HL-60/S4 treated with retinoic acid at 250 ng/mL for 4 days and 3 days (cell line): ENCODE results near the gene SGCE.

Experiments used
- in situ Hi-C: fragments of 300-500 bp; cut with MboI; formaldehyde crosslinking; loops from 2 replicates; pipeline ENCODE4 v1.7.0; 2022; ENCODE audit warnings: low sequenced_read_pairs

Gene SGCE

DNA sequence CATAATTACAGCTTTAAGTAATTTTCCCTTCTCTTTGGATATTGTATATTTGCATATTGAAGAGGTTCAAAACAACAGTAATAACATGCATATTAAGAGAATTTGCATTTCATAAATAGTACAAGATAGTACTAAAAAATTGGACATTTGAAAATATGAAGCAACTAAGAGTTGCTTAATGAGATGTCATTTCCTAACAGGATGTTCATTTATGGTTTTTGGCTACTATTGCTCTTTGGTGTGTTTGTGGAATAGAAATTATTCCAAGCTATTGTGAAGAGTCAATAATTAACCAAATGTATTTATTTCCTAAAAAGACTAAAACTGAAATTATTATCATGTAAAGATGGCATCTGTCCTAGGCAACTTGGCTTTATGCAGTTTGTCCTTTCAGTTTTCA, 4.1 kb upstream of the SGCE start:
- in situ Hi-C loops: no loop called here

DNA sequence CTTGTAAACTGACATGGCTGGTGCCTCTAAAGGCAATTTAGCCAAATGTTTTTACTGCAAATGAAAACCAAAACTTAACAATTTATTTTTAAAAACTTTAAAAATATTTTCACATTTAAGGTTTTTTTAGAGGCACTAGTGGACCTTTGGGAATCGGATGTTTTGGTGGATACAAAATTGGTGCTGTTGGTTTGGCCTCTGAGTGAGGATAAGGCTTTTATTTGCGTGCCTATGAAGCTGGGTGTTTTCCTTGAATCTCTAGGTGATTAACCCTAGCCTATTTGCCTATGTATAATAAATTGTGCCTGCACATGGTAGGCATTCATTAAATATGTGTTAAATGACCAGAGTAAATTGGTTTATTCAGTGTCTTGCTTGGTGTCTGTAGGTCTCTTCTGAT, 2.9 kb upstream of the SGCE start:
- in situ Hi-C loops: no loop called here

DNA sequence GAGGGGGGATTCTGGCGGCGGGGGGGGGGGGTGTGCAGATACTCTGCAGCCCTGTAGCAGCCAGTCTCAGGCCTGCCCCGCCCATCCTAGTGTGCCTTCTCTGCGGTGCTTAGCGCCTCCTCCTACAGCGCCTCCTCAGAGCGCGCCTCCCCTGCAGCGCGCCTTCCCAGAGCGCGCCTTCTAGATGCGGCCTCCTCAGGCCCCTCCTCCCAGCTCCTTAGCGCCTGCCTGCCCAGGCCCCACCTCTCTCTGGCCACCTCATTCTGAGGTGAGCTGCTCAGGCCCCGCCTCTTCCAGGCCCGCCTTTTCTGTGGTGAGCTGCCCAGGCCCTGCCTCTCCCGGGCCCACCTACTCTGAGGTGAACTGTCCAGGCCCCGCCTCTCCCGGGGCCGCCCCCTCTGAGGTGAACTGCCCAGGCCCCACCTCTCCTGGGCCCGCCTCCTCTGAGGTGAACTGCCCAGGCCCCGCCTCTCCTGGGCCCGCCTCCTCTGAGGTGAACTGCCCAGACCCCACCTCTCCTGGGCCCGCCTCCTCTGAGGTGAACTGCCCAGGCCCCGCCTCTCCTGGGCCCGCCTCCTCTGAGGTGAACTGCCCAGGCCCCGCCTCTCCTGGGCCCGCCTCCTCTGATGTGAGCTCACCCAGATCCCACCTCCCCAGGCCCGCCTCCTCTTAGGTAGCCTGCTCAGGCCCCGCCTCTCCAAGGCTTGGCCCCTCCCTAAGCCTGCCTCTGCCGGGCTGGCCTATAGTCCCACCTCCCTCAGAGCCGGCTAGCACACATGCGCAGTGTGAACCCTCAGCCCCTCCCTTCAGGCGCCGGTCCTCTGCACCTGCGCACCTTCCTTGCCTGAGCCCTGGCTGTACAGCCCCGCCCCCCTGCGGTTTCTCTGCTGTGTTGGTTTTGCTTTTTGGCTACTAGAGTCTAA, 2.1 kb upstream of the SGCE start:
- in situ Hi-C loops: no loop called here

DNA sequence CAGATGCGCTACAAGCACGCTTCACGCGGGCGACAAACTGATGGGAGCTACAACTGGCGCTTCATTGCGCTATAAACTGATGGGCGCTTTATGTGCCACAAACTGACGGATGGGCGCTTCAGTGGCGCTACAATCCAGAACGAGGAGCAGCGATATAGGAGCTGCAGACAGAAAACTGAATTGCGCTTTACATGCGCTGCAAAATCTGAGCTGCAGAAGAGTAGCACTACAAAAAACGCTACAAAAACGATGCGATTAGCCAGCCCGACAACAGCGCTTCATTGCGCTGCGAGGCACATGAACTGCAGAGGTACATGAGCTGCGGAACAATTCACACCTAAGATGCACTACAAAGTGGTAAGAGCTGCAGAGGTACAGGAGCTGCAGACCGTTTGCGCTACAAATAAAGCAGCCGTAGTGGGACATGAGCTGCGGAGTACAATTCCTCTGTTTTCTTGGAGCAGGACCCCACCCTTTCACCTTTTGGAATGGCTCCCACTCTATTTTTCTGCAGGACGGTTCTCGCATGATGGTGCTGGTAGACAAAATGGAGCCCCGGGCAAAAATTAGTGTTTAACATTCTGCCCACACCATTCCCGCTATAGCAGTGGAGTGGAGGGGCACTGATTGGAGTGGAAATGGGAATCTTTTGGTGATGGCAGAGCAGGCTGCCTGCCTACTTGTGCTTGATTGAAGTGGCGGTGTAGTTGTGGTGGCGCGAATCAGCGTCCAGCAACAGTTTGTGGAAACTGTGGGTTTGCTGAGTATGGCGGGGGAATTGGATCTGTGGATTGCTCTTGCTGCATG, 1.2 kb upstream of the SGCE start:
- in situ Hi-C loops: no loop called here

DNA sequence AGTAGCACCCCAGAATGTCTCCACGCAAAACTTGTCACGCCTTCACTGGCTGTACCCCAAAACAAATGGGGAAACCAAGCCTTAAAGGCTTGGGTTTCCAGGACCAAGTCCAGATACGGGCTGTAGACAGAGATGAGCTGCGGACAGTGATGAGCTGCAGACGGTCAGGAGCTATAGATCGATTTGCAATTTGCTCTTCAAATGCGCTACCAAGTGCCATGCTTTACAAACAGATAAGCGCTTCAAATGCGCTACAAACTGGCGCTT, 658 bp upstream of the SGCE start:
- in situ Hi-C loops: no loop called here

DNA sequence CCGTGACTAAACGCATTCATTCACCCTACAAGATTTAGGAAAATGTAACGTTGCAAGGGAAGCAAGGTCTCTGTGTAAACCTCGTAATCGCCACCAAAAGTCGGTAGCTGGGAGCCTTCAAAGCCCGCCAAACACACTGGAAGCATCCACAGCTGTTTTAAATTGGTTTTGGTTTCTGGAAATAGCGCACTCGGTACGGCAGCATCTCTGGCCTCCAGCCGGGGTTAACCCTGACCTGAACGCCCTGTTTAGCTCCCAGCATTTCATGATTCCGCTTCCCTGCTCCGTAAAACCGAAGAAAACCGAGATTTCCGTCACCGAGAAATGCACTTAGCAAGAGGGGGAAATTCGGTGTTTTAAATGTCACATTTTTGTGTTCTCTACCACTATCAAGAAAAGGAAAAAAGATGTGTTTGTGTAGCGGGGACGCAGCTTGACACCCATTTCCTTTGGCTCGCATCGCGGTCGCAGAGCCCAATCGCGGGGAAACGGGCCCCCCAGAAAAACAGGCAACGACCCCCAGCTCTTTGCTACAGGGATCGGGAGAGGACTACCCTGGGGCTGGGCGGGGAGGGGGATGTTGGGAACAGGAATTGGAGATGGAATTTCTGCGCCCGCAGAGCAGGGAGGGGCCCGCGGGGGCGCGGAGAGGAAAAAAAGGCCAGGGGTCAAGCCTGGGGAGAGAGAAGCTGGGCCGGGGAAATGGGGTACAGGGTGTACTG, 646 bp downstream of the SGCE start:
- in situ Hi-C loops: no loop called here

DNA sequence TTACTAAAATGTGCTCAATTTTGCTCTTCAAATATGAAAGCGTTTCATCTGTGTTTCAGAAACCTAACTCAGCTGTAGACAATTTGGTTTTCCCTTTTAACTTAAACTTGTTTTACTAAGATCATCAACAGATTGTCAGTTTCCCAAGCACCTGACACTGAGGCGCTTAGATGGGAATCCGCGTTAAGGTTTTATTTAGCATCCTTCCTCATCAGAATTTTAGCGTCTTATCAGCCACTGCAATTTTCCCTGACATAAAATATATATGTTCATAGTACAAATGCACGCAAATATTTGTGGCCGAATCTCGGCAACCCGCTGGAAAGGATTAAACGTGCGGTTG, 1.2 kb downstream of the SGCE start:
- in situ Hi-C loops: no loop called here

DNA sequence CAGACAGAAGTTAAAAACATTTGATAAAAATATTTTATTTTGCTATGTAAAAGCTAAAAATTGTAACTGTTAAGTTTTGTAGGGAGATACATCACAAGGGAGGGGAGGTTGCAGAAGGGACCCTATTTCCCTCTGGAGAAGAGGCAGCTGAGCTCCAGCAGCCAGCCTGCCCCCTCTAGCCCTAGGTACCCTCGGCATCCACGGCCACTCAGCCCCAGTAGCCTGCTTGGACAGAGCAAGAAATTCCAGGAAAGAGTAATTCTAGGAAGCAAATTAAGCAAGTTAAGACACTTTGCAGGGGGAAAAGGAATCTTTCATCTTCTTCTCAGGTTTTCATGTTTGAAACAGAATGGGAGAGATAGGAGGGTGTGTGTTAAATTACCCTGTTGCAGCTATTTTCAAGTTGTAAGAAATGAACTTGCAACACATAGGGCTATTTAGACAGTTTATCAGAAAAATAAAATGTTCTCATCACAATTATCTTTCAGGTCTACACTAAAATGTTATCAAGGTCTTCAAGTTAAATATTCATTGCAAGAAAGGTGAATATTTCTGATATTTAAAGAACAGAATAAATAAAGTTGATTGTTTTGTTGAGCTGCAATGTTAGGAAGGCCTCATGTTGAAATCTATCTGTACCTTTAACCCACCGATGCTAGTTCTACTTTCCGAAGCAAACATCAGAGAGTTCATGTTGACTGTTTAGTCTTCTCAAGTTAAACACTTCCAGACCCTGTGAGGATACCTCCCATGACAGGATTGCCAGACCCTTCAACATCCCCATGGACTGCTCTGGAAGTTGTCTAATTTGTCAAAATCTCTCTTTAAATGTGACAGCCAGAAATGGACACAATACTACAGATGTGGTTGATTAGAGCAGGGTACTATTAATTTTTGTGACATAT, 5.5 kb downstream of the SGCE start:
- in situ Hi-C loops: no loop called here

DNA sequence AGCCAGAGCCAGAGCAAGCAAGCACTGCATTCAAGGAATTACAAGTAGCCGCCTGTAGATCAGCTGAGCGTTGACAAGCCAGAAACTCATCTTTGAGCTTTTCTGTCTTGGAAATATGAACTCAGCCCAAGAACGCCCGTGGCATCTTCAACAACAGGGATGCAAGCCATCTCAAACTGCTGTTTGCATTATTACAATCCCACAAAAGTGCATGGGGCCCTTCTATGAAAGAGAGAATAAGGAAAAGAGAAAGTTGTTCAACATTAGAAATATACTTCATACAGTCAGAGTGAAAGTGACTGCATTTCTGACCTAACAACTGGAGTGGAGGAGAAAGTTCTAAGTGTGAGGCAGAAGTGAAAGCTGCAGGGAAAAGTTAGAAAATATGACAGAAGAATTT, 6.5 kb downstream of the SGCE start:
- in situ Hi-C loops: no loop called here

DNA sequence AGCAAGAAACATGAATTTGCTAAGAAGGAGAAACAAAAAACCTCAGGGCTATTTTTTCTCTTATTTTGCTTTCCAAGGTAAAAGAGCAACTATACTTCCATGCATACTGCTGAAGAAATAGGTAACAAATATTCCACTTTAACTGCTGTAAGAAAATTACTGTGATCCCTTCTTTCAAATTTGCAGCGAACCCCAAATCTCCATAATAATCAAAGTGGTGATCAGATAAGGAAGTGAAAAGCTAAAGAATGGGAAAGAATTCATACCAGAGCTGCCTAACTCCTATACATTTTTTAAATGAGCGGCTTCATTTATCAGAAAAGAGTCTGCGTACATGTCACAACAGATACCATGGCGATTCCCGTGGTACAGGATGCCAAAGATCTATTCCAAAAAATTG, 7.2 kb downstream of the SGCE start:
- in situ Hi-C loops: no loop called here

DNA sequence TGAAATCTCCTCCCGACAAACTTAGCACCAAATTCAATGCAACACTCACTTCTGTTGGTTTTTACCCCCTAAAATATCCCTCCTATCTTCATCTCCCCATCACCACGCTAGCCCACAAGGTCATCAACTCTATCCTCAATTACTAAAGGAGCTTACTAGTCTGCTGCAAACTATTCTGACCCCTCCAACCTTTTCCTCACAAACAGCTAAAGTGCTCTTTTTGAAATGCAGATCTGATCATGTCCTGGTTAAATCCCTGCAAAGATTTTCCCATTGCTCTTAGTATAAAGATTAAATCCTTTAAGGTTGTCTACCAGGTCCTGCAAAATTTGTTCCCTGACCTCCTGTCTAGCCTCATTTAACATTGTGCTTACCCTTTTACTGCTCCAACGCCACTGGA, 8.6 kb downstream of the SGCE start:
- in situ Hi-C loops: no loop called here

DNA sequence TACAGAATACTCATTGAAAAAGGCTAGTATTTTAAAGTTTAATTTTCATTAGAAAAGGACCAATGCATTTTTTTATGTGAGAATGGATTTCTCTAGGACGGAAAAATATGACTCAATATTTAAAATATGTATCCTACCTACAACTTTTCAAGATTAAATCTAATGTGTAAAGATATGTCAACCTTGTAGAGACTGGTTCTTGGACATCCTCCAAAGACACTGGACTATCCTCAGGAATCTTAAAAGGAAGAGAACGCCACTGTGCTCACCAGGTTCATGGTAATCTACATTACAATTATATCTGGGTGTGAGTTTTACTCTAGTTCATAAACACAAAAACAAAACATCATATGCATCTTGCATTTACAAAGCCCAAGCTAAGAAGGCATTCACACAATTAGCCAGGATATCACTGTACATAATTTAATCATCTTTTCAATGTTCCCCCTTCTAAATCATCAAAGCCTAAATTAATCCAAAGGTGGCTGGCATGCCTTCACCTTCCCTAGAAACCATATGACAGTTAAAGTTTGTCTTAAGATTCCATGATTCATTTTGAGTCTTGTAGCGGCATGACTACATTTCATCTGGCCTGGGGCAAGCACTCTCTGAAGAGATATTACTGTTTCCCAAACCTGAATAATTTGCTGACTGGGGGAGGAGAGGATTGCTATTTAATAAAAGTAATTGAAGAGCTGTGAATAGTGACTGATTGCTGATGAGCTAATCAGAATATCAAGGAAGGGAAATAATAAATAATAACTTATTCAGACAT, 12.0 kb downstream of the SGCE start:
- in situ Hi-C loops: no loop called here

DNA sequence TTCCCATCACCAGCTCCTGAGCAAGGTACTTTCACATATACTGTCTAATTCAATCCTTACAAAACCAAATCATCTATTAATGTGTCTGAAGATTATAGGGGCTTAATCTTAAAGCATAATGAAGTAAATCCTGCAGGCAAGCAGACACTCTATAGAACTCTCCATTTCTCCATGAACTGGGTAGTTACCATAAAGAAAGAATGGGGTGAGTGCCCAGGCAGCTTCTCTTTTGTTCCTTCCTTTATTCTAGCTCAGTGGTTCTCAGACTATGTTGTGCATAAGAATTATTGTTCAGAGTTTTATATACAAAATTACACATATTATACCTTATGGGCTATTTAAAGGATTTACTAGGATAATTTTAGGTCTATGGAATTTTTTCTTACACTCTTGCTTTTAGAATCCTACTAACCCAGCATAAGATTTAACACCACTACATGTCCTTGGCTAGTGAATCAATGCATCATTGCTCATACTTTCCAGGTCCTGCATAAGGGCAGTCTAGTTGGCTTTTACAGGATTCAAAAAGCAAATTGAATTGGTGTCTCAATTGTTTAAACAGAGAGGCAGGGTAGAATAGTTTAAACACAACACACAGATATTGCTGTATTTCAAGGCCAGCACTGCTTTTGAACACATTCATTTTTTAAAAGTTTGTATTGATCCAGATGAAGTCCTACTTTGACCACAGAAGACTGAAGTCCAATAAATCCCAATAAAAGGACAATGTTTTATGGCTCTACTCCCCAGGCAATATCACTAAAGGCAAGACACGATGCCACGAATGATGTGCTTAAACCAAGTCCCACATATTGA, 12.9 kb downstream of the SGCE start:
- in situ Hi-C loops: no loop called here

DNA sequence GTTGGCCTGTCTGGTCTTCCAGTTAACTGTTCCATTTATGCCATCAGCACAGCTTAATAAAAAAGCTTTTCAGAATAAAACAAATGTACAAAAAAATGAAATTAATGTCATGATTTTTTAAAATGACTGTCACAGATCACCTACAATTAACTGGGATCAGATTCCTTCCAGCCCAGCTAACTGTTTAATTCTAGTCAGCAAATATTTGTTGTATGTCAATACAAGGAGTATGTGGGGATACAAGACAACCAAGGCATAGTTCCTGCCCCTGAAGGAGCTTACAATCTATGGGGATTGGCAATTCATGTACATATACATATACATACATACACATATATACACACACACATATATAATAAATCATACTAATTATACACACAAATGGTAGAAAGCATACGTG, 16.5 kb downstream of the SGCE start:
- in situ Hi-C loops: no loop called here

DNA sequence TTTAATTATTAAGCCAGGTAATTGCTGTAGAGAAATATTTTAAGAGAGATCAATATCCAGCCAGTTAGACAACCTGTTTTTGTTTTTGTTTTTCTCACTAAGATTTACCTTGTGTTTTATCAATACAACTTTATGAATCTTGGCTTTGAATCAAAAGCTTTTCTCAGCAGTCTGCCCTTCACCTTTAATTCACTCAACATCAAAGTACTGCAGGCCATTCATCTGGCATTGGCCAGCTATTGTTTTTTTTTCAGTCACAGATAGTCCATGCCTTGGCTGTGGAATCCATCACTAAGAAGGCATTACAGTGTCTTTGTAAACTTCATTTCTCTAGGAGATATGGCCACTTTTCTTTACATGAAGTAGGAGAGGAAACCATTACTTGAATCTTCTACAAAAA, 20.2 kb downstream of the SGCE start:
- in situ Hi-C loops: no loop called here

DNA sequence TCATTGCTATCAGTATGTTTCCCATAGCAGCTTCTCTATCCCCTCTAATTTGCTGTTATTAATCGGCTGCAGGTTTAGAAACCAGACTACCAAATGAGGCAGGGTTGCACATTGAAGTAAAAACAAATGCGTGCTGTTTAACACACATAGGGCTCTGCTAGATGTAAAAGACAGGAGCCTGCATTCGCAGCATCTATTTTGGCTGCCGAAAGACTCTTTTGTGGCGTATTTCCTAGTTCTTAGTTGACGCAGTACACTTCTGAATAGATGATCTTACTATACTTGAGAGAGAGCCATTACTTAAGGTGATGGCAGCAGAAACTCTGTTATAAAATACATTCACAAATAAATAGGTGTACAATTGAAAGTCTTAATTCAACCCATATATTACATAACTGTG, 21.4 kb downstream of the SGCE start:
- in situ Hi-C loops: no loop called here

DNA sequence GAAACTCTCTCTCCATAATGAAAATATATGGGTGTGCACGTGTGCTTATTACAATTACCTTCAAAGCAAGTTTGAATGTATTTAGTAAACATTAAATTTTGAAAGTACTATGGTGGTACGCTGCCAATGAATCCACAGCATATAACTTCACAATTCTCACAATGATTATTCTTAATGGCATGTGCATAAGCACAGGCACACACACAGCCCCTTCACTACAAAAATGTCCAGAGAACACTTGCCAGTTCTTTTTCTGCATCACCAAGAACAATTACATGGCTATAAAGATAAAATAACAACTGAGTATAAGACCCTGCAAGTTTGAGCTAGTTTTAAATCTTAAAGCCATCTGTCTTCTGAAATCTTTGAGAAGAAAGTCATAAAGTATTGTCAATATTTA, 22.2 kb downstream of the SGCE start:
- in situ Hi-C loops: no loop called here

DNA sequence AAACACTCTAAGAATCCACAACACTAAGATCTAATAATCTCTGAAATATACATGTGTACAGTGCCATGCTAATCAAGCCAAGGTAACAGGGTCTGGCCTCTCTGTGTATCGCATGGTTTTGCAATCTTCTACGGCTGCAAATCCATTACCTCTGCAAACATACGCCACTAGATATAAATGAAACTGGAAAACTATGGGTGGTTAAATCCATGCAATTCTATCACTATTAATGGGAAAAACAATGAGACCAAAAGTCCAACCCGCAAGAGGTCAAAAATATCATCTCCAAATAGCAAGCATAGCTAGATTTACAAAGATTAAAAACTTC, 23.0 kb downstream of the SGCE start:
- in situ Hi-C loops: no loop called here

DNA sequence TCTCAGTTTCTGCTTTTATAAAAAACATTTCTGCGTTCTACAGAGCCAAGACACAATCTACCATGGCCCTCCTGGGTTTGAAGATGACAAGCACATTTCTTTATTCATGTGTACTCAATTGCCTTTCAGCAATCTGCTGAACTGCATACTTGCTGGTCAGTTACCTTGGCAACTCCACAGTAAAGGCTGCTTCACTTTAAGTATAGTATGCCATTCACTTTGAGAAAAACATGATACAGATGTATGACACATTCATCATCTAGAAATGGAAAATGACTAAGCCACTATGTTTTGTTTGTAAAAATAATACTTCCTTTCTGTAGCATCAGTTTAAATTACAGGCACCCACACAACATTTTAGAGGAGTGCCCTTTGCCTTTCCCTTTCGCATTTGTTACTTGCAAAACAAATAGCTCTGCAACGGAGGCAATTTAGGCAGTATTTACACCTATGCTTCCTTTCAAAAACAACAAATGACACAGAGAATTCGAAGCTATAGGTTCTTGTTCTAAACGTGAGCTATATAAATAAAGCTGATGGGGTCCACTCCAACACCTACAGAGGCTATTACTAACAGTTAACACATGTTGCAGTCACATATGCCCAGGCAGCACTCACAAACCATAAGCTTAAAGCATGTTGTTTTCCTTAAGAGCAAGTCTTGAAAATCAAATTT, 23.5 kb downstream of the SGCE start:
- in situ Hi-C loops: no loop called here
